LNCaP clone FGC (cell line): ENCODE measurements around the gene PCSK7.

Experiments
- DNase-seq: peaks from one replicate; pipeline ENCODE4 v3.0.0-alpha.2; 2011; ENCODE audit warnings: low read depth
- H3K4me3 ChIP-seq: 2 replicates; pipeline ENCODE4 v1.5.1; 2011; ENCODE audit warnings: mild to moderate bottlenecking, low read depth, low read length, control low read depth
- TF ChIP-seq, protein P1 (sequence below): IDR thresholded peaks from 2 replicates; pipeline ENCODE4 v1.5.1; 2012; ENCODE audit warnings: mild to moderate bottlenecking; ENCODE audit not compliant: control insufficient read depth, insufficient read depth; ENCODE audit errors: extremely low read depth

PCSK7 gene

DNA sequence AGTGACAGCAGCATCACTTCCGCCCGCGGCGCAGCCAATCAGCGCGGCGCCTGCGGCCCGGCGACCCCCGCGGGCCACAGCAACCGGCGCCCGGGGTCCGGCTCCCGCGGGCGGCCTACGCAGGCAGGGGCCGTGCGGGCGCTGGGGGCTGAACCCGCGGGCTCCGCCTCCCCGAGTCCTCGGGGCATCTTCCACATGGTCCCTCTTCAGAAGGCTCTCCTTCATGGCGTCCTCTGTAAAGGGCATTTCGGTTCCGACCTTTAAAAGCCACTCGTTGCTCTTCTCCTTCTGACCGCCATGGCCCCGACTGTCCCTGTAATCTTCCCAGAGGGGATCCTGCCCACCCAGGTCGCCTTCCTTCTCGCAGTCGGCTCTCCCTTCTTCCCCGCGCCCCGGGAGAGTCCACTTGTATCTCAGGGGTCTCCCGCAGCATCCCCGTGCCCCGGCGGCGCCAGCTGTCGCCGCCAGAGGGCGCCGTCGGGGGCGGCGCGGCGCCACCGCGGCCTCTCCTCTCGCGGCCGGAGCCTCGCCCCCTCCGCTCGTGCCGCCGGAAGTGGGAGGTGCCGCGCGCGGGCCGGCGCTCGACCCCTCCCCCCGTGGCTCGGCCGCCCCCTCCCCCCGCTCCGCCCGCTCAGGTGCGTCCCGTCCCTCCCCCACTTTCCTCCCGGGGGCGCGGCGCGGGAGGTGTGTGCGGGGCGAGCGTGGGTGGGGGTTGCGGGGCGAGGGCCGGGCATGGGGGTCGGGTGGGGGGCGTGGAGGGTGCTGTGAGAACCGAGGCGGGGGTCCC is 412 bp upstream of the PCSK7 start, which contains the start of gene RNF214:
TSS of gene RNF214 (plus strand) at position 580 of the 787 bp plus-strand sequence. CDS start 1,602 bp downstream, outside the sequence.
- TF ChIP-seq, protein P1, sequence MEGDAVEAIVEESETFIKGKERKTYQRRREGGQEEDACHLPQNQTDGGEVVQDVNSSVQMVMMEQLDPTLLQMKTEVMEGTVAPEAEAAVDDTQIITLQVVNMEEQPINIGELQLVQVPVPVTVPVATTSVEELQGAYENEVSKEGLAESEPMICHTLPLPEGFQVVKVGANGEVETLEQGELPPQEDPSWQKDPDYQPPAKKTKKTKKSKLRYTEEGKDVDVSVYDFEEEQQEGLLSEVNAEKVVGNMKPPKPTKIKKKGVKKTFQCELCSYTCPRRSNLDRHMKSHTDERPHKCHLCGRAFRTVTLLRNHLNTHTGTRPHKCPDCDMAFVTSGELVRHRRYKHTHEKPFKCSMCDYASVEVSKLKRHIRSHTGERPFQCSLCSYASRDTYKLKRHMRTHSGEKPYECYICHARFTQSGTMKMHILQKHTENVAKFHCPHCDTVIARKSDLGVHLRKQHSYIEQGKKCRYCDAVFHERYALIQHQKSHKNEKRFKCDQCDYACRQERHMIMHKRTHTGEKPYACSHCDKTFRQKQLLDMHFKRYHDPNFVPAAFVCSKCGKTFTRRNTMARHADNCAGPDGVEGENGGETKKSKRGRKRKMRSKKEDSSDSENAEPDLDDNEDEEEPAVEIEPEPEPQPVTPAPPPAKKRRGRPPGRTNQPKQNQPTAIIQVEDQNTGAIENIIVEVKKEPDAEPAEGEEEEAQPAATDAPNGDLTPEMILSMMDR: peak; percentile 86
- DNase-seq: no peak
- H3K4me3 ChIP-seq: peak within 1 kb of the TSS; percentile 96

DNA sequence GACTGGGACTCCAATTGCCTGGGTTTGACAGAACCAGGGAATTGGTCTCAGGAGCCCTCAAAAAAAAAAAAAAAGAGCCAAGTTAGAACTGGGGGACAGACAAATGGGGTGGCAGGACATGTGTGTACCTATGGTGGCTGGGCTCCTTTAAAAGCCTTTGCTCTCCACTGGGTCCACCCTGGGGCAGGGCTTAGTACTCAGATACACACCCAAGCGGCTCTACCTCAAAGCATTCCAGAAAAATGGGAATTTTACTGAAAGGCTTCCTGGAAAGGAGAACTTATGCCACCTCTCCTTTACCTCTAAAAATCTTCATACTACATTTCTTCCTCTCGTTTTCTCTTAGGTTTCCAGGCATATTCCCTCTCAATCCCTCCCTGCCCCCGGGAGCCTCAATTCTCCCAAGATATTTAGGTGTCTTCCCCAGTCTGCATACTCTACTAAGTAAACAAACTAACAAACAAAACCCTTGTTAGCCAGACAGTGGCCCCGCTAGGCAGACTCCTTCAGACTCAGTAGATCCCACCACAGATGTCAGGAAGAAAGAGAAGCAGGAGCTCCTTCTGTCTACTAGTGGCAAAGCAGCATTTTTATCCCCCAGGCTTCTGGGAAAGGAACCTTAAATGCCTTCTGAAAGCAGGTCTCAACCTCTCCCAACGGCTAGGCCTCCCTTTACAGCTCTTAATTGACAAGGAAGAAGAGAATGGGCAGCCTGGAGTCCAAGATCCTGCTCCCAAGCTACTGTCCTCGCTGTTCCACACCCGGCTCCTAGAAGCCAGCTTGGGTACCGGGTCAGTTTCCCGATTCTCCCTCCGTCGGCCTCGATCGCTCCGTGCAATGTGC is 653 bp downstream of the PCSK7 start:
- no peak for DNase-seq
- TF ChIP-seq, protein P1: no peak
- H3K4me3 ChIP-seq: peak overlapping the region; percentile 96

DNA sequence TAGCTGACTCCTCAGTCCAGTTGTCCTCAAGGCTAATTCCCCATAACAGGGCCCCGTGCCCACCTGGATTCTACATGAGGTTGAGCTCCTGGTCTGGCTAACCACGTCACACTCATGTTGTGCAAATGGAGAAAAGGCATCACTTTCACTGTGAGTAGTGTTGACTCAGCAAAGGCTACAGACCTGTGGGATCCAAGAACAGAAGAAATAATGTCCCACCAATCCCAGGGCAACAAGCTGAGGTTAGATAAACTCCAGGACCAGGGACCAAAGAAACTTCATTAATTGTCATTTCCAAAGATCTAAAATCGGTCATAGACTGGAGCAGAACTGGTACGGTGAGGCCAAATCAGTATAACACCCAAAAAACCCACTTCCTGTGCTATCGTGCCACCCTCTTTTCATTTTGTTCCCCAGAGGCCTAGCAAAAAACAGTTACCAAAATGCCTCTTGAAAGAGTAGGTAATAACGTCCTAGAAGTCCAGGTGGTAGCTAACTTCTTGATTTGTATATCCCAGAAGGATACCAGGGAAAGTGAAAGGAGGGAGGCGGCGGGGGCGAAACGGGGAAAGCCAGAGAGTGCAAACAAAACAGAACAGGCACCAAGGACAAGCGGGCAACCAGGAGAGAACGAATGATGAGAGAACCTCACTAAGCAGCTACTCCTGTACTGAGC is 1.4 kb downstream of the PCSK7 start:
- H3K4me3 ChIP-seq: peak overlapping the region; percentile 96
- TF ChIP-seq, protein P1: no peak
- DNase-seq: no peak

DNA sequence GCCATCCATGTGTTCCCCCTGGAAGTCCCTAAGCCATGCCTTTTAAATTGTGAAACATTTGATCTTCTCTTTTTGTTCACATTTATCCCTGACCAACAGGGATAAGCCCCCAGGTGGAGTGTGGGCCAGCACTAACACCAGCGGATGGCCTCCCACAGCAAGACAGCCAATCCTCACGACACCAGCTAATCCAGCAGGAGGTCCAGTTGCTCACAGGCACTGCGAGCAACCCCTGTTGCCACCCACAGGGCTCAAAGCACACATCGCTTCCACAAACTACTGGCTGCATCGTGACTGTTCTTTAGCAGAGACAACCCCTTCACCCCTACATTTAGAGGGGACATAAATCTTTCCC is 2.0 kb downstream of the PCSK7 start:
- DNase-seq: no peak
- TF ChIP-seq, protein P1: no peak
- no peak overlapping the region for H3K4me3 ChIP-seq

DNA sequence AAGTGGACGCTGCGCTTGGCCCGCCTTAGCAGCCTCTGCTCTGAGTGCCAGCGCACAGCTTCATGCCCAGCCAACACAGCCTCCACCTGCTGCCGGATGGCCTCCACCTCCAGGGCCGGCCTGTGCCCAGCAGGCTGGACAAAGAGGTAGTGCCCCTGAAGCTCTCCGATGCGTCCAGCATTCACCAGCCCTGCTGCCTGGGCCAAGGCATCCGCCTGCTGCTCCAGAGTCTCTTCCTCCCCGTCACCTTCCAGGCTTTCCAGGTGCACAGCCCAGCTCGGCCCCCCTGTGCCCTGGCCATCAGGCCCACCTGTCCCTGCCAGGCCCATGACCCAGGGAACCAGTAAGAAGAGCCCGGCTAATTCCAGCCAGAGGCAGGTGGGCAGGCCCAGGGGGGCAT is 2.5 kb downstream of the PCSK7 start:
- TF ChIP-seq, protein P1: no peak
- no peak for DNase-seq
- no peak overlapping the region for H3K4me3 ChIP-seq

DNA sequence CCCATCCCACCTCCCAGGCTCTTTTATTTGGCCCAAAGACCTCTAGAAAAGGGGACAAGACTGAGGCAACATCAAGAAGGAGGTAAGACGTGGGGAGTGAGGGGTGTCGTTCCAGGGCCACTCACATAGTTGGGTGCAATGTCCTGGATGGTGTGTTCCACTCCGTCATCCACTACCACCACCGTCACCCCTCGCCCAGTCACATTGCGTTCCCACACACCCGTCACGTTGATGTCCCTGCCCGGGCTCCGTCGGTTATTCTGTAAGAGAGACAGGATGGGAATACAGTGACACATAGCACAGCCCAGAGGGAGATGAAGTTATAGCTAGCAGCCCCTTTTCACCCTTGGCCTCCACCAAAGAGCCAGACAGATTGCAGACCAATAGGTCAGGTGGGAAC is 3.8 kb downstream of the PCSK7 start:
- DNase-seq: no peak
- no peak overlapping the region for H3K4me3 ChIP-seq
- TF ChIP-seq, protein P1: no peak
